Measurements from ENCODE around the gene TPI1. TPM values are rescaled to one million over a fixed set of nuclear protein-coding genes. Genes with fewer than 3 reads are reported as not detected.

The TPI1 gene
- polyA plus RNA-seq, 1 of the 3 experiments (the other 2 are of a cell fraction): 1,175 TPM

DNA sequence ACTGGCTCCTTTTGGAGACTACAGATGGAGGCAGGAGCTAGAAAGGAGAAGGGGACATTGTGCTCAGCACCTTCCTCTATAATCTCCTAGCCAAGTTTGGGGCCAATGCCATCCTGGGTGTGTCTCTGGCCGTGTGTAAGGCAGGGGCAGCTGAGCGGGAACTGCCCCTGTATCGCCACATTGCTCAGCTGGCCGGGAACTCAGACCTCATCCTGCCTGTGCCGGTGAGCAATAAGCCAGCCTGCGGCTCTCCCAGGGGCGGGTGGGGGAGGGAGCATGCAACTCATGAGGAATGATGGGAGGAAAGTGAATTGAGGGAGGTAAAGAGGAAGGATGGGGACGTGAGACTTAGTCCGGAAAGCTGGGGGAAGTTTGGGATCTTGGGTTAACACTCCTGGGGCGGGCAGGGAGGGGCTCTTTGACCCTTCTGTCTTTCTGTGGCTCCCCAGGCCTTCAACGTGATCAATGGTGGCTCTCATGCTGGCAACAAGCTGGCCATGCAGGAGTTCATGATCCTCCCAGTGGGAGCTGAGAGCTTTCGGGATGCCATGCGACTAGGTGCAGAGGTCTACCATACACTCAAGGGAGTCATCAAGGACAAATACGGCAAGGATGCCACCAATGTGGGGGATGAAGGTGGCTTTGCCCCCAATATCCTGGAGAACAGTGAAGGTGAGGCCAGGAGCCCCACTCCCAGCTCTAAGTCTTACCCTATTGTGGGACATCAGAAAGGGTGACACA lies 50.3 kb downstream of the TPI1 start:
- Histone ChIP-seq H3K27ac (ENCODE audit: low read depth in 2 of 2, low read length in 1 of 2) (no peak overlapping the region), H3K79me2 (ENCODE audit: insufficient read depth) (peaks cover 13% of the 10 kb centered on the region; the same call in 1 of the 2 replicates), H3K9me3 (no peaks in the 10 kb centered on the region), H3K4me3 (ENCODE audit: low read depth in 2 of 2, low read length in 1 of 2) (no peak overlapping the region), H3K36me3 (replicated peaks in 1 of 2; ENCODE audit: control insufficient read depth in 1 of 2, insufficient read depth in 2 of 2, low read length in 1 of 2) (peaks cover 6 to 11% of the 10 kb centered on the region in 2 experiments), H3K4me1 (ENCODE audit: control insufficient read depth in 1 of 2, insufficient read depth in 2 of 2, low read depth in 1 of 2, low read length in 1 of 2) (peaks cover 14 to 18% of the 10 kb centered on the region in 2 experiments; a peak in 2 of 4 replicates), H4K20me1 (ENCODE audit: insufficient read depth) (no peaks in the 10 kb centered on the region), H3K9ac (no peak overlapping the region), H3F3A (replicated peaks; ENCODE audit: insufficient read depth) (no peaks in the 10 kb centered on the region), H3K27me3 (ENCODE audit: insufficient read depth) (no peaks in the 10 kb centered on the region), H2AFZ (ENCODE audit: low read depth) (no peak overlapping the region), H3K4me2 (peak overlapping the region; percentile 41; the same call in 1 of the 2 replicates), H3K9me2 (no peaks in the 10 kb centered on the region)
- DNase-seq: no peak
- ChIA-PET CTCF (interaction anchor here (0.7 to 9.6 kb wide), 9 partner anchors 8 to 196 kb away, joined by 3 to 62 read pairs (median 4); partner anchors contain the start of gene SPSB2), POLR2A (interaction anchor here (1.4 to 2.7 kb wide), 4 partner anchors 8 to 45 kb away, joined by 4 to 11 read pairs (median 8); partner anchors contain the start of gene SPSB2)
- WGBS (ENCODE audit: low lambda C conversion rate): 86% methylated on average over 10 of the region's 14 CpGs
- TF ChIP-seq, protein P1, sequence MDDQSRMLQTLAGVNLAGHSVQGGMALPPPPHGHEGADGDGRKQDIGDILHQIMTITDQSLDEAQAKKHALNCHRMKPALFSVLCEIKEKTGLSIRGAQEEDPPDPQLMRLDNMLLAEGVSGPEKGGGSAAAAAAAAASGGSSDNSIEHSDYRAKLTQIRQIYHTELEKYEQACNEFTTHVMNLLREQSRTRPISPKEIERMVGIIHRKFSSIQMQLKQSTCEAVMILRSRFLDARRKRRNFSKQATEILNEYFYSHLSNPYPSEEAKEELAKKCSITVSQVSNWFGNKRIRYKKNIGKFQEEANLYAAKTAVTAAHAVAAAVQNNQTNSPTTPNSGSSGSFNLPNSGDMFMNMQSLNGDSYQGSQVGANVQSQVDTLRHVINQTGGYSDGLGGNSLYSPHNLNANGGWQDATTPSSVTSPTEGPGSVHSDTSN (IDR thresholded peaks at IDR 0.05): no peak
- TF ChIP-seq, protein P2, sequence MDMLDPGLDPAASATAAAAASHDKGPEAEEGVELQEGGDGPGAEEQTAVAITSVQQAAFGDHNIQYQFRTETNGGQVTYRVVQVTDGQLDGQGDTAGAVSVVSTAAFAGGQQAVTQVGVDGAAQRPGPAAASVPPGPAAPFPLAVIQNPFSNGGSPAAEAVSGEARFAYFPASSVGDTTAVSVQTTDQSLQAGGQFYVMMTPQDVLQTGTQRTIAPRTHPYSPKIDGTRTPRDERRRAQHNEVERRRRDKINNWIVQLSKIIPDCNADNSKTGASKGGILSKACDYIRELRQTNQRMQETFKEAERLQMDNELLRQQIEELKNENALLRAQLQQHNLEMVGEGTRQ (IDR thresholded peaks at IDR 0.05; ENCODE audit: borderline replicate concordance, low read depth, low read length): no peak
- no peak for TF ChIP-seq POLR2AphosphoS5 (IDR thresholded peaks at IDR 0.05; ENCODE audit: low read depth, low read length)
- TF ChIP-seq, protein P3, sequence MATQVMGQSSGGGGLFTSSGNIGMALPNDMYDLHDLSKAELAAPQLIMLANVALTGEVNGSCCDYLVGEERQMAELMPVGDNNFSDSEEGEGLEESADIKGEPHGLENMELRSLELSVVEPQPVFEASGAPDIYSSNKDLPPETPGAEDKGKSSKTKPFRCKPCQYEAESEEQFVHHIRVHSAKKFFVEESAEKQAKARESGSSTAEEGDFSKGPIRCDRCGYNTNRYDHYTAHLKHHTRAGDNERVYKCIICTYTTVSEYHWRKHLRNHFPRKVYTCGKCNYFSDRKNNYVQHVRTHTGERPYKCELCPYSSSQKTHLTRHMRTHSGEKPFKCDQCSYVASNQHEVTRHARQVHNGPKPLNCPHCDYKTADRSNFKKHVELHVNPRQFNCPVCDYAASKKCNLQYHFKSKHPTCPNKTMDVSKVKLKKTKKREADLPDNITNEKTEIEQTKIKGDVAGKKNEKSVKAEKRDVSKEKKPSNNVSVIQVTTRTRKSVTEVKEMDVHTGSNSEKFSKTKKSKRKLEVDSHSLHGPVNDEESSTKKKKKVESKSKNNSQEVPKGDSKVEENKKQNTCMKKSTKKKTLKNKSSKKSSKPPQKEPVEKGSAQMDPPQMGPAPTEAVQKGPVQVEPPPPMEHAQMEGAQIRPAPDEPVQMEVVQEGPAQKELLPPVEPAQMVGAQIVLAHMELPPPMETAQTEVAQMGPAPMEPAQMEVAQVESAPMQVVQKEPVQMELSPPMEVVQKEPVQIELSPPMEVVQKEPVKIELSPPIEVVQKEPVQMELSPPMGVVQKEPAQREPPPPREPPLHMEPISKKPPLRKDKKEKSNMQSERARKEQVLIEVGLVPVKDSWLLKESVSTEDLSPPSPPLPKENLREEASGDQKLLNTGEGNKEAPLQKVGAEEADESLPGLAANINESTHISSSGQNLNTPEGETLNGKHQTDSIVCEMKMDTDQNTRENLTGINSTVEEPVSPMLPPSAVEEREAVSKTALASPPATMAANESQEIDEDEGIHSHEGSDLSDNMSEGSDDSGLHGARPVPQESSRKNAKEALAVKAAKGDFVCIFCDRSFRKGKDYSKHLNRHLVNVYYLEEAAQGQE (IDR thresholded peaks at IDR 0.05; ENCODE audit: low read depth, low read length): no peak
- no peak for TF ChIP-seq TAF1 (IDR thresholded peaks at IDR 0.05; ENCODE audit: borderline replicate concordance, low read depth, low read length)
- no peak for TF ChIP-seq EP300 (IDR thresholded peaks at IDR 0.05; ENCODE audit: borderline replicate concordance in 1 of 2, low read depth in 1 of 2, low read length in 1 of 2)
- TF ChIP-seq, protein P4, sequence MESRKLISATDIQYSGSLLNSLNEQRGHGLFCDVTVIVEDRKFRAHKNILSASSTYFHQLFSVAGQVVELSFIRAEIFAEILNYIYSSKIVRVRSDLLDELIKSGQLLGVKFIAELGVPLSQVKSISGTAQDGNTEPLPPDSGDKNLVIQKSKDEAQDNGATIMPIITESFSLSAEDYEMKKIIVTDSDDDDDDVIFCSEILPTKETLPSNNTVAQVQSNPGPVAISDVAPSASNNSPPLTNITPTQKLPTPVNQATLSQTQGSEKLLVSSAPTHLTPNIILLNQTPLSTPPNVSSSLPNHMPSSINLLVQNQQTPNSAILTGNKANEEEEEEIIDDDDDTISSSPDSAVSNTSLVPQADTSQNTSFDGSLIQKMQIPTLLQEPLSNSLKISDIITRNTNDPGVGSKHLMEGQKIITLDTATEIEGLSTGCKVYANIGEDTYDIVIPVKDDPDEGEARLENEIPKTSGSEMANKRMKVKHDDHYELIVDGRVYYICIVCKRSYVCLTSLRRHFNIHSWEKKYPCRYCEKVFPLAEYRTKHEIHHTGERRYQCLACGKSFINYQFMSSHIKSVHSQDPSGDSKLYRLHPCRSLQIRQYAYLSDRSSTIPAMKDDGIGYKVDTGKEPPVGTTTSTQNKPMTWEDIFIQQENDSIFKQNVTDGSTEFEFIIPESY (IDR thresholded peaks at IDR 0.05; ENCODE audit: borderline replicate concordance, low read depth): no peak
- TF ChIP-seq SMC3 (IDR thresholded peaks at IDR 0.05; ENCODE audit: low read depth, low read length): no peak
- TF ChIP-seq GATA2 (CRISPR knock-in tag; IDR thresholded peaks at IDR 0.05): no peak
- TF ChIP-seq, protein P5, sequence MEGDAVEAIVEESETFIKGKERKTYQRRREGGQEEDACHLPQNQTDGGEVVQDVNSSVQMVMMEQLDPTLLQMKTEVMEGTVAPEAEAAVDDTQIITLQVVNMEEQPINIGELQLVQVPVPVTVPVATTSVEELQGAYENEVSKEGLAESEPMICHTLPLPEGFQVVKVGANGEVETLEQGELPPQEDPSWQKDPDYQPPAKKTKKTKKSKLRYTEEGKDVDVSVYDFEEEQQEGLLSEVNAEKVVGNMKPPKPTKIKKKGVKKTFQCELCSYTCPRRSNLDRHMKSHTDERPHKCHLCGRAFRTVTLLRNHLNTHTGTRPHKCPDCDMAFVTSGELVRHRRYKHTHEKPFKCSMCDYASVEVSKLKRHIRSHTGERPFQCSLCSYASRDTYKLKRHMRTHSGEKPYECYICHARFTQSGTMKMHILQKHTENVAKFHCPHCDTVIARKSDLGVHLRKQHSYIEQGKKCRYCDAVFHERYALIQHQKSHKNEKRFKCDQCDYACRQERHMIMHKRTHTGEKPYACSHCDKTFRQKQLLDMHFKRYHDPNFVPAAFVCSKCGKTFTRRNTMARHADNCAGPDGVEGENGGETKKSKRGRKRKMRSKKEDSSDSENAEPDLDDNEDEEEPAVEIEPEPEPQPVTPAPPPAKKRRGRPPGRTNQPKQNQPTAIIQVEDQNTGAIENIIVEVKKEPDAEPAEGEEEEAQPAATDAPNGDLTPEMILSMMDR (IDR thresholded peaks at IDR 0.05): no peak
- TF ChIP-seq FOXM1 (IDR thresholded peaks at IDR 0.05; ENCODE audit: low read depth): no peak
- TF ChIP-seq JUND (IDR thresholded peaks at IDR 0.05): no peak
- TF ChIP-seq, protein P6, sequence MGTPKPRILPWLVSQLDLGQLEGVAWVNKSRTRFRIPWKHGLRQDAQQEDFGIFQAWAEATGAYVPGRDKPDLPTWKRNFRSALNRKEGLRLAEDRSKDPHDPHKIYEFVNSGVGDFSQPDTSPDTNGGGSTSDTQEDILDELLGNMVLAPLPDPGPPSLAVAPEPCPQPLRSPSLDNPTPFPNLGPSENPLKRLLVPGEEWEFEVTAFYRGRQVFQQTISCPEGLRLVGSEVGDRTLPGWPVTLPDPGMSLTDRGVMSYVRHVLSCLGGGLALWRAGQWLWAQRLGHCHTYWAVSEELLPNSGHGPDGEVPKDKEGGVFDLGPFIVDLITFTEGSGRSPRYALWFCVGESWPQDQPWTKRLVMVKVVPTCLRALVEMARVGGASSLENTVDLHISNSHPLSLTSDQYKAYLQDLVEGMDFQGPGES (IDR thresholded peaks at IDR 0.05; ENCODE audit: low read depth, low read length): no peak
- TF ChIP-seq, protein P7, sequence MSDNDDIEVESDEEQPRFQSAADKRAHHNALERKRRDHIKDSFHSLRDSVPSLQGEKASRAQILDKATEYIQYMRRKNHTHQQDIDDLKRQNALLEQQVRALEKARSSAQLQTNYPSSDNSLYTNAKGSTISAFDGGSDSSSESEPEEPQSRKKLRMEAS (IDR thresholded peaks at IDR 0.05; ENCODE audit: low read depth): no peak
- no peak for TF ChIP-seq RXRA (IDR thresholded peaks at IDR 0.05; ENCODE audit: borderline replicate concordance, low read depth)
- no peak for TF ChIP-seq FOSL2 (IDR thresholded peaks at IDR 0.05; ENCODE audit: borderline replicate concordance, low read depth)
- no peak for TF ChIP-seq ELF1 (IDR thresholded peaks at IDR 0.05)
- TF ChIP-seq FOXJ3 (CRISPR knock-in tag; IDR thresholded peaks at IDR 0.05): no peak
- no peak for TF ChIP-seq CHD2 (IDR thresholded peaks at IDR 0.05; ENCODE audit: low read length, partially characterized antibody)

Measured in SK-N-SH (cell line).